H9 (cell line): ENCODE results near the gene SRGAP3. TPM values are rescaled to one million over a fixed set of nuclear protein-coding genes. Genes with fewer than 3 reads are reported as not detected.

Experiments used
- DNase-seq: peaks from one replicate; pipeline ENCODE4 v3.0.0-alpha.2; 2017
- H2AFZ ChIP-seq: one replicate; pipeline ENCODE4 v1.6.1; 2013; ENCODE audit warnings: mild to moderate bottlenecking, low read length, control low read depth, moderate library complexity
- H2AK5ac ChIP-seq: 2 replicates; pipeline ENCODE4 v1.6.1; 2013; ENCODE audit warnings: low read length, control low read depth, mixed read lengths; ENCODE audit not compliant: insufficient read length
- H2BK120ac ChIP-seq: one replicate; pipeline ENCODE4 v1.6.1; 2013; ENCODE audit warnings: low read depth, mild to moderate bottlenecking, low read length, control low read depth, inconsistent platforms; ENCODE audit not compliant: poor library complexity, severe bottlenecking
- H2BK12ac ChIP-seq: 2 replicates; pipeline ENCODE4 v1.6.1; 2013; ENCODE audit warnings: low read length, control low read depth, mixed read lengths, low read depth; ENCODE audit not compliant: insufficient read length
- H2BK15ac ChIP-seq: 2 replicates; pipeline ENCODE4 v1.6.1; 2013; ENCODE audit warnings: low read depth, low read length, control low read depth
- H2BK20ac ChIP-seq: one replicate; pipeline ENCODE4 v1.6.1; 2013; ENCODE audit warnings: low read depth, mild to moderate bottlenecking, low read length, control low read depth, inconsistent platforms; ENCODE audit not compliant: poor library complexity, severe bottlenecking
- H2BK5ac ChIP-seq: 2 replicates; pipeline ENCODE4 v1.6.1; 2013; ENCODE audit warnings: low read length, control low read depth, mixed read lengths; ENCODE audit not compliant: insufficient read length
- H3K14ac ChIP-seq: 2 replicates; pipeline ENCODE4 v1.6.1; 2013; ENCODE audit warnings: low read length, control low read depth; ENCODE audit not compliant: insufficient read depth
- H3K18ac ChIP-seq: 2 replicates; pipeline ENCODE4 v1.6.1; 2013; ENCODE audit warnings: low read depth, mild to moderate bottlenecking, mixed read lengths, low read length, control low read depth; ENCODE audit not compliant: insufficient read length
- H3K23ac ChIP-seq: 2 replicates; pipeline ENCODE4 v1.6.1; 2013; ENCODE audit warnings: low read length, control low read depth, mixed read lengths, low read depth; ENCODE audit not compliant: insufficient read length
- H3K23me2 ChIP-seq: 2 replicates; pipeline ENCODE4 v1.6.1; 2013; ENCODE audit warnings: low read depth, mild to moderate bottlenecking, mixed read lengths, low read length, control low read depth; ENCODE audit not compliant: insufficient read length, poor library complexity, severe bottlenecking
- H3K27ac ChIP-seq: 2 replicates; pipeline ENCODE4 v1.5.1; 2013; ENCODE audit warnings: low read length, control low read depth, mixed read lengths, low read depth; ENCODE audit not compliant: insufficient read length
- H3K27me3 ChIP-seq: 2 replicates; pipeline ENCODE4 v1.6.1; 2013; ENCODE audit warnings: low read length, control low read depth, inconsistent platforms; ENCODE audit not compliant: insufficient read depth
- H3K4ac ChIP-seq: 2 replicates; pipeline ENCODE4 v1.6.1; 2013; ENCODE audit warnings: low read depth, mild to moderate bottlenecking, control low read depth, inconsistent platforms, low read length, moderate library complexity
- H3K4me1 ChIP-seq: 2 replicates; pipeline ENCODE4 v1.6.1; 2013; ENCODE audit warnings: low read length, control low read depth, inconsistent platforms; ENCODE audit not compliant: insufficient read depth
- H3K4me2 ChIP-seq: 2 replicates; pipeline ENCODE4 v1.6.1; 2013; ENCODE audit warnings: low read length, control low read depth, mixed read lengths; ENCODE audit not compliant: insufficient read length, insufficient read depth
- H3K56ac ChIP-seq: 2 replicates; pipeline ENCODE4 v1.6.1; 2013; ENCODE audit warnings: low read depth, mild to moderate bottlenecking, mixed read lengths, low read length, control low read depth; ENCODE audit not compliant: insufficient read length
- H3K79me1 ChIP-seq: 2 replicates; pipeline ENCODE4 v1.6.1; 2013; ENCODE audit warnings: low read depth, mild to moderate bottlenecking, moderate library complexity, low read length, control low read depth, inconsistent platforms; ENCODE audit not compliant: insufficient read depth, poor library complexity, severe bottlenecking
- H3K79me2 ChIP-seq: 2 replicates; pipeline ENCODE4 v1.6.1; 2013; ENCODE audit warnings: low read length, control low read depth, inconsistent platforms; ENCODE audit not compliant: insufficient read depth
- H3K9ac ChIP-seq: 2 replicates; pipeline ENCODE4 v1.6.1; 2013; ENCODE audit warnings: low read length, control low read depth, mixed read lengths; ENCODE audit not compliant: insufficient read length; ENCODE audit errors: extremely low read depth
- H3K9me3 ChIP-seq: one replicate; pipeline ENCODE4 v1.6.1; 2013; ENCODE audit warnings: low read depth, low read length, inconsistent platforms; ENCODE audit not compliant: control insufficient read depth
- H3T11ph ChIP-seq: one replicate; pipeline ENCODE4 v1.6.1; 2013; ENCODE audit warnings: mild to moderate bottlenecking, low read length, control low read depth, inconsistent platforms
- H4K20me1 ChIP-seq: one replicate; pipeline ENCODE4 v1.6.1; 2013; ENCODE audit not compliant: control insufficient read depth, insufficient read length, insufficient read depth
- H4K5ac ChIP-seq: 2 replicates; pipeline ENCODE4 v1.6.1; 2013; ENCODE audit warnings: low read depth, mild to moderate bottlenecking, mixed read lengths, low read length, control low read depth; ENCODE audit not compliant: insufficient read length
- H4K8ac ChIP-seq: replicated peaks from 2 replicates; pipeline ENCODE4 v1.6.1; 2013; ENCODE audit warnings: low read length, control low read depth, mixed read lengths, low read depth; ENCODE audit not compliant: insufficient read length
- H4K91ac ChIP-seq: 2 replicates; pipeline ENCODE4 v1.6.1; 2013; ENCODE audit warnings: low read depth, mild to moderate bottlenecking, moderate library complexity, mixed read lengths, low read length, control low read depth; ENCODE audit not compliant: insufficient read length
- H3K27ac Mint-ChIP-seq, 3 experiments: 2 replicates in 2 of 3; 3 replicates in 1 of 3; pipeline ENCODE4 v1.8.0; 2020 to 2021; ENCODE audit warnings: mixed read lengths in 3 of 3, mild to moderate bottlenecking in 1 of 3, moderate library complexity in 1 of 3
- H3K27me3 Mint-ChIP-seq: 2 replicates; pipeline ENCODE4 v1.8.0; 2021; ENCODE audit warnings: low read depth, mild to moderate bottlenecking, moderate library complexity, mixed read lengths
- H3K36me3 Mint-ChIP-seq, 3 experiments: 2 replicates in 2 of 3; 3 replicates in 1 of 3; pipeline ENCODE4 v1.8.0; 2020 to 2021; ENCODE audit warnings: low read depth in 3 of 3, mixed read lengths in 3 of 3; ENCODE audit not compliant: insufficient read depth in 1 of 3
- H3K4me1 Mint-ChIP-seq, 2 experiments: 2 replicates each; pipeline ENCODE4 v1.8.0; 2020; ENCODE audit warnings: mixed read lengths in 2 of 2
- H3K4me3 Mint-ChIP-seq, 2 experiments: 2 replicates in 1 of 2; 3 replicates in 1 of 2; pipeline ENCODE4 v1.8.0; 2020 to 2021; ENCODE audit warnings: mild to moderate bottlenecking in 2 of 2, mixed read lengths in 2 of 2, moderate library complexity in 1 of 2
- H3K9me3 Mint-ChIP-seq, 2 experiments: 2 replicates in 1 of 2; 3 replicates in 1 of 2; pipeline ENCODE4 v1.8.0; 2020; ENCODE audit warnings: mild to moderate bottlenecking in 2 of 2, mixed read lengths in 2 of 2, moderate library complexity in 1 of 2
- WGBS: extraction: QIAGEN DNeasy Blood & Tissue Kit; methylation state at CpG from one replicate; pipeline ENCODE4 v1.1.7; 2013; ENCODE audit warnings: missing lambda C conversion rate, low lambda C conversion rate, mixed read lengths; ENCODE audit not compliant: insufficient read length; ENCODE audit errors: extremely low coverage; 5-methylcytosine and 5-hydroxymethylcytosine counted together
- total RNA-seq: library from RNA; stranded (reverse); gene quantifications from 2 replicates; pipeline ENCODE4 v1.2.1, GENCODE V29; 2021
- TF ChIP-seq, protein P1 (sequence below): fragments of 200-600 bp; sonication (generic); conservative IDR thresholded peaks from 3 replicates; pipeline ENCODE4 v1.8.0; 2021; ENCODE audit warnings: antibody characterized with exemption, mild to moderate bottlenecking

SRGAP3 gene
- total RNA-seq, 1 experiment from 2014 or later = 3.4 TPM

DNA sequence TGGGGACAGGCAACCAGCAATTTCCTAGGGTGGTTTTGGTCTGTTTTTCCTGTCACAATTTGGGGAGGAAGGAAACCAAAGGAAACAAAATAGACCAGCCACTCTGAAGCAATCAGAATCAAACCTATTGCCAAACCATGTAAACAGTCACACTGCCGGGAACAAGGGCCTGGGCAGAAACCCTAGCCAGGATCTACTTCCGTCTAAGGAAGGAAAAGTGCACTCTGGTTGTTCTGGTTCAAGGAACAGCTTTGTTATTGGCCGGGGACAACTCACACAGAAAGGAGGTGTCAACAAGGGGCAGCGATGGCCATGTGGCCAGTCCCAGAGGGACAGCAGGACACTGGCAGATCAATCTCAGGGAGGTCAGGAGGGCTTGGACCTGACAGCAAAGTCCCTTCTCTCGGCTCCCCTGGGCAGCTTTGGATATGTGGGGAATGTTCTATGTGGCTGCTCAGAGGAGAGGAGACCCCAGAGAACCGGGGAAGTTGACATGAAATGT, 268.6 kb downstream of the SRGAP3 start:
- Histone ChIP-seq H2BK5ac (no peak overlapping the region), H3K23ac (no peak overlapping the region), H2BK120ac (no peak overlapping the region), H3K79me2 (no peaks in the 10 kb centered on the region), H3K23me2 (no peaks in the 10 kb centered on the region), H3K14ac (no peak overlapping the region), H3K18ac (no peak overlapping the region), H3K4me1 (no peaks in the 10 kb centered on the region; the same call in 1 of the 2 replicates), H3K56ac (no peak overlapping the region), H2AFZ (no peak overlapping the region), H2BK12ac (no peak overlapping the region), H4K91ac (no peak overlapping the region), H3K79me1 (no peaks in the 10 kb centered on the region), H4K8ac (no peak overlapping the region), H2AK5ac (no peak overlapping the region), H3K4me2 (no peak overlapping the region), H3K9me3 (no peaks in the 10 kb centered on the region), H3K27me3 (no peaks in the 10 kb centered on the region), H3K4ac (no peak overlapping the region), H4K5ac (no peak overlapping the region), H4K20me1 (no peaks in the 10 kb centered on the region), H3T11ph (no peak overlapping the region), H3K27ac (no peak overlapping the region), H2BK15ac (no peak overlapping the region), H2BK20ac (no peak overlapping the region), H3K9ac (no peak overlapping the region)
- WGBS = no CpG with 5 or more reads among the region's 6 CpGs
- TF ChIP-seq, protein P1, sequence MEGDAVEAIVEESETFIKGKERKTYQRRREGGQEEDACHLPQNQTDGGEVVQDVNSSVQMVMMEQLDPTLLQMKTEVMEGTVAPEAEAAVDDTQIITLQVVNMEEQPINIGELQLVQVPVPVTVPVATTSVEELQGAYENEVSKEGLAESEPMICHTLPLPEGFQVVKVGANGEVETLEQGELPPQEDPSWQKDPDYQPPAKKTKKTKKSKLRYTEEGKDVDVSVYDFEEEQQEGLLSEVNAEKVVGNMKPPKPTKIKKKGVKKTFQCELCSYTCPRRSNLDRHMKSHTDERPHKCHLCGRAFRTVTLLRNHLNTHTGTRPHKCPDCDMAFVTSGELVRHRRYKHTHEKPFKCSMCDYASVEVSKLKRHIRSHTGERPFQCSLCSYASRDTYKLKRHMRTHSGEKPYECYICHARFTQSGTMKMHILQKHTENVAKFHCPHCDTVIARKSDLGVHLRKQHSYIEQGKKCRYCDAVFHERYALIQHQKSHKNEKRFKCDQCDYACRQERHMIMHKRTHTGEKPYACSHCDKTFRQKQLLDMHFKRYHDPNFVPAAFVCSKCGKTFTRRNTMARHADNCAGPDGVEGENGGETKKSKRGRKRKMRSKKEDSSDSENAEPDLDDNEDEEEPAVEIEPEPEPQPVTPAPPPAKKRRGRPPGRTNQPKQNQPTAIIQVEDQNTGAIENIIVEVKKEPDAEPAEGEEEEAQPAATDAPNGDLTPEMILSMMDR = no peak
- peaks cover 26% of the 10 kb centered on the region for H3K27me3 Mint-ChIP-seq
- H3K4me1 Mint-ChIP-seq = peaks cover under 1 to 1% of the 10 kb centered on the region in 2 experiments; a peak in 1 of 4 replicates
- peaks cover 0 to 5% of the 10 kb centered on the region in 2 experiments; a peak in 2 of 5 replicates for H3K9me3 Mint-ChIP-seq
- H3K27ac Mint-ChIP-seq = no peak overlapping the region
- H3K4me3 Mint-ChIP-seq = no peak overlapping the region
- H3K36me3 Mint-ChIP-seq = 0 out of 7 replicates have a peak, but pooled peaks cover 0 to 1% (median 0%) of the 10 kb centered on the region in 3 experiments
- DNase-seq = no peak
